Right kidney (tissue), 1 donor: ENCODE results near the gene ERF.
"Not testable (repeated sequence)": the region's sequence is repeated elsewhere in the genome, so short reads cannot be mapped to it uniquely, and the experiment has no call there.

ENCODE experiments used
- DNase-seq: peaks from one replicate; pipeline ENCODE4 v3.0.0-alpha.2; 2016

Gene ERF

GRCh38 chr19:42275517-42275916 lies 20.6 kb upstream of the ERF start:
- no peak for DNase-seq

GRCh38 chr19:42275103-42275502 lies 20.2 kb upstream of the ERF start:
- no peak for DNase-seq

- DNase-seq, result no peak
These were observed 19.2 kb upstream of the ERF start for GRCh38 chr19:42274065-42274682.

- DNase-seq, result no peak
These were observed 18.6 kb upstream of the ERF start for GRCh38 chr19:42273407-42274064.

- DNase-seq, result no peak
These were observed 18.1 kb upstream of the ERF start for GRCh38 chr19:42272989-42273406.

- DNase-seq, result no peak
These were observed 17.6 kb upstream of the ERF start for GRCh38 chr19:42272535-42272897.

- DNase-seq, result no peak
These were observed 17.1 kb upstream of the ERF start for GRCh38 chr19:42271861-42272534.

- DNase-seq, result no peak
These were observed 16.1 kb upstream of the ERF start for GRCh38 chr19:42271045-42271419.

GRCh38 chr19:42270346-42271044 lies 15.6 kb upstream of the ERF start:
- no peak for DNase-seq

- DNase-seq, result no peak
These were observed 14.8 kb upstream of the ERF start for GRCh38 chr19:42269478-42270345.

- peak; percentile 95 for DNase-seq
These were observed 14.0 kb upstream of the ERF start, which contains the start of gene CIC for GRCh38 chr19:42268704-42269477. CIC (plus strand) TSS chr19:42269252; CDS start chr19:42271784, 2,532 bp downstream.

GRCh38 chr19:42268142-42268703 lies 13.3 kb upstream of the ERF start:
- peak; percentile 100 for DNase-seq

- DNase-seq, result no peak
These were observed 12.8 kb upstream of the ERF start for GRCh38 chr19:42267644-42268141.

GRCh38 chr19:42266928-42267603 lies 12.1 kb upstream of the ERF start:
- not testable (repeated sequence) for DNase-seq

GRCh38 chr19:42266105-42266504 lies 11.2 kb upstream of the ERF start:
- not testable (repeated sequence) for DNase-seq

- DNase-seq, result no peak
These were observed 6.8 kb upstream of the ERF start for GRCh38 chr19:42261763-42262162.

- DNase-seq, result not testable (repeated sequence)
These were observed 2.9 kb upstream of the ERF start for GRCh38 chr19:42257842-42258241.

- DNase-seq, result peak; percentile 76
These were observed 1.1 kb upstream of the ERF start for GRCh38 chr19:42255766-42256745.
